Smooth muscle cell (in vitro differentiated cells): ENCODE measurements around the gene CLEC2A. TPM values are rescaled to one million over a fixed set of nuclear protein-coding genes. Genes with fewer than 3 reads are reported as not detected.

Source experiments
- DNase-seq: peaks from one replicate; lab custom pipeline; 2025; ENCODE audit not compliant: unreplicated experiment; lab: John Stamatoyannopoulos, UW
- H2AFZ ChIP-seq: fragments of 200-600 bp; sonication (generic); 2 replicates; pipeline ENCODE4 v1.6.0; 2016; ENCODE audit warnings: antibody characterized with exemption, low read depth, mild to moderate bottlenecking
- H3F3A ChIP-seq: fragments of 200-600 bp; sonication (generic); 2 replicates; pipeline ENCODE4 v1.6.0; 2017; ENCODE audit warnings: antibody characterized with exemption, low read depth
- H3K27ac ChIP-seq: fragments of 200-600 bp; sonication (generic); 2 replicates; pipeline ENCODE4 v1.5.1; 2016; ENCODE audit warnings: low read depth, mild to moderate bottlenecking
- H3K27me3 ChIP-seq: fragments of 200-600 bp; sonication (generic); 2 replicates; pipeline ENCODE4 v1.6.1; 2016; ENCODE audit warnings: low read depth, mild to moderate bottlenecking
- H3K36me3 ChIP-seq: fragments of 200-600 bp; sonication (generic); 2 replicates; pipeline ENCODE4 v1.5.1; 2016; ENCODE audit warnings: low read depth
- H3K4me1 ChIP-seq: fragments of 200-600 bp; sonication (generic); 2 replicates; pipeline ENCODE4 v1.5.1; 2016; ENCODE audit warnings: low read depth
- H3K4me2 ChIP-seq: fragments of 200-600 bp; sonication (generic); 2 replicates; pipeline ENCODE4 v1.6.0; 2016; ENCODE audit warnings: mild to moderate bottlenecking
- H3K4me3 ChIP-seq: fragments of 200-600 bp; sonication (generic); 2 replicates; pipeline ENCODE4 v1.5.1; 2016; ENCODE audit warnings: mild to moderate bottlenecking
- H3K79me2 ChIP-seq: fragments of 200-600 bp; sonication (generic); 2 replicates; pipeline ENCODE4 v1.6.0; 2016; ENCODE audit warnings: low read depth, mild to moderate bottlenecking
- H3K9ac ChIP-seq: fragments of 200-600 bp; sonication (generic); 2 replicates; pipeline ENCODE4 v1.6.0; 2016; ENCODE audit warnings: low read depth
- H3K9me3 ChIP-seq: fragments of 200-600 bp; sonication (generic); replicated peaks from 2 replicates; pipeline ENCODE4 v1.5.1; 2016; ENCODE audit warnings: low read depth
- H4K20me1 ChIP-seq: fragments of 200-600 bp; sonication (generic); 2 replicates; pipeline ENCODE4 v1.6.0; 2016; ENCODE audit warnings: low read depth
- WGBS: methylation state at CpG from one replicate; pipeline ENCODE4 v1.1.7; 2016; ENCODE audit warnings: low lambda C conversion rate; 5-methylcytosine and 5-hydroxymethylcytosine counted together
- polyA plus RNA-seq: library from polyadenylated mRNA; unstranded; fragments of >200 nt; fragmentation: Nextera tagmentation; extraction: Ambion mirVana; gene quantifications from 2 replicates; pipeline ENCODE4 v1.2.1, GENCODE V29; 2016
- total RNA-seq: library from RNA; depleted of rRNA; stranded (reverse); fragments of >200 nt; gene quantifications from 2 replicates; pipeline ENCODE4 v1.2.3, GENCODE V29; 2014
- TF ChIP-seq, protein P1 (sequence below): fragments of 200-600 bp; sonication (generic); IDR thresholded peaks from 2 replicates; pipeline ENCODE4 v1.5.1; 2017; ENCODE audit warnings: borderline replicate concordance, mild to moderate bottlenecking, antibody characterized with exemption; ENCODE audit not compliant: insufficient read depth, poor library complexity, severe bottlenecking

CLEC2A gene
- total and polyA plus RNA-seq, 2 experiments from 2014 or later: 0.67 TPM; not detected in 1

- peaks cover 29% of the 10 kb centered on the region for H4K20me1 ChIP-seq
- H3K4me2 ChIP-seq: peak overlapping the region; percentile 85
- TF ChIP-seq, protein P1, sequence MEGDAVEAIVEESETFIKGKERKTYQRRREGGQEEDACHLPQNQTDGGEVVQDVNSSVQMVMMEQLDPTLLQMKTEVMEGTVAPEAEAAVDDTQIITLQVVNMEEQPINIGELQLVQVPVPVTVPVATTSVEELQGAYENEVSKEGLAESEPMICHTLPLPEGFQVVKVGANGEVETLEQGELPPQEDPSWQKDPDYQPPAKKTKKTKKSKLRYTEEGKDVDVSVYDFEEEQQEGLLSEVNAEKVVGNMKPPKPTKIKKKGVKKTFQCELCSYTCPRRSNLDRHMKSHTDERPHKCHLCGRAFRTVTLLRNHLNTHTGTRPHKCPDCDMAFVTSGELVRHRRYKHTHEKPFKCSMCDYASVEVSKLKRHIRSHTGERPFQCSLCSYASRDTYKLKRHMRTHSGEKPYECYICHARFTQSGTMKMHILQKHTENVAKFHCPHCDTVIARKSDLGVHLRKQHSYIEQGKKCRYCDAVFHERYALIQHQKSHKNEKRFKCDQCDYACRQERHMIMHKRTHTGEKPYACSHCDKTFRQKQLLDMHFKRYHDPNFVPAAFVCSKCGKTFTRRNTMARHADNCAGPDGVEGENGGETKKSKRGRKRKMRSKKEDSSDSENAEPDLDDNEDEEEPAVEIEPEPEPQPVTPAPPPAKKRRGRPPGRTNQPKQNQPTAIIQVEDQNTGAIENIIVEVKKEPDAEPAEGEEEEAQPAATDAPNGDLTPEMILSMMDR: no peak
- no peak overlapping the region for H3K9ac ChIP-seq
- DNase-seq: no peak
- H3F3A ChIP-seq: peaks cover 9% of the 10 kb centered on the region
- 33% methylated on average over 2 of the region's 2 CpGs for whole genome bisulfite sequencing
- no peaks in the 10 kb centered on the region for H3K36me3 ChIP-seq
- H3K27me3 ChIP-seq: no peaks in the 10 kb centered on the region
- peak overlapping the region; percentile 17 for H3K4me3 ChIP-seq
- H3K4me1 ChIP-seq: peaks cover 64% of the 10 kb centered on the region
- no peaks in the 10 kb centered on the region for H3K9me3 ChIP-seq
- H2AFZ ChIP-seq: no peak overlapping the region
- peak overlapping the region; percentile 97 for H3K27ac ChIP-seq
- peaks cover 15% of the 10 kb centered on the region for H3K79me2 ChIP-seq
Measured at GRCh38 chr12:9906873-9907272, 25.3 kb downstream of the CLEC2A start.

GRCh38 chr12:9902539-9903228 is 29.5 kb downstream of the CLEC2A start:
- TF ChIP-seq, protein P1: no peak
- H2AFZ ChIP-seq: no peak overlapping the region
- H3K4me1 ChIP-seq: peaks cover 41% of the 10 kb centered on the region
- H3K27me3 ChIP-seq: no peaks in the 10 kb centered on the region
- H3K27ac ChIP-seq: peak overlapping the region; percentile 51
- no peaks in the 10 kb centered on the region for H3K9me3 ChIP-seq
- 58% methylated on average over 7 of the region's 7 CpGs for WGBS
- peak overlapping the region; percentile 63 for H3K4me2 ChIP-seq
- H3K9ac ChIP-seq: no peak overlapping the region
- no peak overlapping the region for H3K4me3 ChIP-seq
- no peaks in the 10 kb centered on the region for H3K79me2 ChIP-seq
- no peak for DNase-seq
- peaks cover 64% of the 10 kb centered on the region for H4K20me1 ChIP-seq
- no peaks in the 10 kb centered on the region for H3F3A ChIP-seq
- H3K36me3 ChIP-seq: no peaks in the 10 kb centered on the region

DNA sequence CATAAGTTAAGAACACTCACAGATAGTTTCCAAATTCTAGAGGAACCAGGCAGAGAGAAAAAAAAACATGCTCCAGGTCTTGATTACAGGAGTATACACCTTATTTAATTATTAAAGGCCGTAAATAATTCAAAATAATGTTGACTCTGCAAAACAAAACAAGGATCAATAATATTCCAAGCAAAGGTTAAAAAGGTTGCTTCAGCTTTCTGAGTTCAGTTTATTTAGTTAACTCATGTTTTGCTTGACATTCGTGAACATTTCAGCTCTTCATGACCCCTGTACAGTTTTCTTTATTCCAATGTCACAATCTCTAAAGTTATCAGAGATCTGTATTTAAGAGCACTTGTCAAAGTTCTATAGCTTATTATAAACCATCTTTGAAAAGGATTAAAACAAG is 31.2 kb downstream of the CLEC2A start:
- WGBS: 95% methylated on average over 2 of the region's 2 CpGs
- Histone ChIP-seq H4K20me1 (peaks cover 66% of the 10 kb centered on the region), H3F3A (no peaks in the 10 kb centered on the region), H3K4me1 (peaks cover 33% of the 10 kb centered on the region), H3K4me2 (peak overlapping the region; percentile 63), H3K9ac (no peak overlapping the region), H2AFZ (no peak overlapping the region), H3K27me3 (no peaks in the 10 kb centered on the region), H3K27ac (peak overlapping the region; percentile 5), H3K4me3 (no peak overlapping the region), H3K79me2 (no peaks in the 10 kb centered on the region), H3K9me3 (no peaks in the 10 kb centered on the region), H3K36me3 (no peaks in the 10 kb centered on the region)
- no peak for DNase-seq
- TF ChIP-seq, protein P1: no peak

DNA sequence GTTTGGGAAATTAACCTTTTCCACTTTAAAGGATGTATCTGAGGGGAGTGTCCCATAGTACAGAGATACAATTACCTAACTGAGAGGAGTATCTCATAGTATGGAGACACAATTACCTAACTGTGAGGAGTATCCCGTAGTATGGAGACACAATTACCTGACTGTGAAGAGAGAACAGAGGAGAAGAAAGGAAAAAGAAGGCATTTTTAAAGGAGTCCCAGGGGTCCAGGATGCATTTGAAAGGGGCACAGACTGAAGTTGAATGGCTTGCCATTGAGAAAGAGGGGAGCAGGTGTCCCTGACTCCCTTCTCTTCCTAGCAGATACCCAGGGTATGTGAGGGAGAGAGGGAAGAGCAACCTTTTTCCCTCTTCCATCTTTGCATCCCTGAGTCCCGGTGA is 33.0 kb downstream of the CLEC2A start:
- 96% methylated on average over 2 of the region's 2 CpGs for WGBS
- no peaks in the 10 kb centered on the region for H3F3A ChIP-seq
- DNase-seq: no peak
- no peak overlapping the region for H3K9ac ChIP-seq
- H3K27ac ChIP-seq: no peak overlapping the region
- no peaks in the 10 kb centered on the region for H3K36me3 ChIP-seq
- TF ChIP-seq, protein P1: no peak
- H4K20me1 ChIP-seq: peaks cover 66% of the 10 kb centered on the region
- peaks cover 27% of the 10 kb centered on the region for H3K4me1 ChIP-seq
- no peaks in the 10 kb centered on the region for H3K79me2 ChIP-seq
- H3K9me3 ChIP-seq: no peaks in the 10 kb centered on the region
- H2AFZ ChIP-seq: no peak overlapping the region
- no peak overlapping the region for H3K4me3 ChIP-seq
- H3K27me3 ChIP-seq: no peaks in the 10 kb centered on the region
- no peak overlapping the region for H3K4me2 ChIP-seq
